NCI-H2081 (cell line): Measurements from ENCODE around the gene LCNL1.
"Not testable (repeated sequence)": the region's sequence is repeated elsewhere in the genome, so short reads cannot be mapped to it uniquely, and the experiment has no call there.

ENCODE experiments used
- DNase-seq, 2 experiments: peaks; one replicate each; lab custom pipeline; 2025; lab: John Stamatoyannopoulos, UW

The LCNL1 gene

GRCh38 chr9:136994180-136994887, 11.5 kb downstream of the LCNL1 start:
- DNase-seq = no peak

GRCh38 chr9:136994888-136995230, 12.1 kb downstream of the LCNL1 start:
- DNase-seq = no peak

- no peak for DNase-seq
Measured at GRCh38 chr9:136995362-136995761, 12.6 kb downstream of the LCNL1 start.

GRCh38 chr9:136995772-136996311, 13.0 kb downstream of the LCNL1 start:
- peak in 1 of 2 experiments; percentile 38 for DNase-seq

GRCh38 chr9:136996361-136997292, 13.8 kb downstream of the LCNL1 start, which contains the start of gene CLIC3:
TSS of gene CLIC3 (minus strand) at chr9:136996568. CDS start at chr9:136996543, 25 bp downstream.
- DNase-seq = no peak

DNA sequence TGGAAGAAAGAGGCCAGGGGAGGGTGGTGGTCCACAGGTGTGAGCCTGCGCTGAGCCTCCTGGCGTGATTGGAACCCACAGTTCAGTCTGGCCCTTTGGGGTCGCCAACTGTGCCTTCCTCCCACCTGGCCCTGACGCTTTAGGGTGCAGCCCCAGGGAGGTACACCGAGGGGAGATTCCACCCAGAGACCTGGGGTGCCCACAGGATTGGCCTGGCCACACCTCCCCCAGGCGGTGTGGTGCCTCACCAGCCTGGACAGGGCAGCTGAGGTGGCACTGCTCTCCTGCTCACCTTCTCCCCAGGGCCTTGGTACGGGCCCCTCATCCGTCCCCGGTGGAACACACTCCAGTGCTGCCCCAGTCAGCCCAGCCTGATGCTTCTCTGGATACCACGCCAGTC, 14.6 kb downstream of the LCNL1 start:
- no peak for DNase-seq

DNA sequence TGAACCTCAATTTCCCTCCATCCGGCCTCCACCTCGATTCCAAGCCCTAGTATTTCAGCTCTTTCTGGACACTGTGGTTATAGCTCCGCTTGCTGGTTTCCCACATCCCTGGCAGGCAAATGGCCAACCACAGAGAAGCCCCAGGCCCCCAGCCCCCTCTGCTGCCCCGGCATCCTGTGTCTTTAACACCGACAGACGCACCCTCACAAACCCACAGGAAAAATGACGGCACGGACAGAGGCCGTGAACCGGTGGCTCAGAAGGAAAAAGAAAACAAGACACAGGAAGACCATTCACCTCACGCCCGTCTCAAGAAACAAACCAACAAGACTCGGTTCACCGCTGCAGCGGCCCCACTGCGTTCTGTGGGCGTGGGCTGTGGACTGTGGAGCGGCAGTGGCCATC, 15.0 kb downstream of the LCNL1 start:
- no peak for DNase-seq

- no peak for DNase-seq
Measured at GRCh38 chr9:137000177-137000930, 17.6 kb downstream of the LCNL1 start.

DNA sequence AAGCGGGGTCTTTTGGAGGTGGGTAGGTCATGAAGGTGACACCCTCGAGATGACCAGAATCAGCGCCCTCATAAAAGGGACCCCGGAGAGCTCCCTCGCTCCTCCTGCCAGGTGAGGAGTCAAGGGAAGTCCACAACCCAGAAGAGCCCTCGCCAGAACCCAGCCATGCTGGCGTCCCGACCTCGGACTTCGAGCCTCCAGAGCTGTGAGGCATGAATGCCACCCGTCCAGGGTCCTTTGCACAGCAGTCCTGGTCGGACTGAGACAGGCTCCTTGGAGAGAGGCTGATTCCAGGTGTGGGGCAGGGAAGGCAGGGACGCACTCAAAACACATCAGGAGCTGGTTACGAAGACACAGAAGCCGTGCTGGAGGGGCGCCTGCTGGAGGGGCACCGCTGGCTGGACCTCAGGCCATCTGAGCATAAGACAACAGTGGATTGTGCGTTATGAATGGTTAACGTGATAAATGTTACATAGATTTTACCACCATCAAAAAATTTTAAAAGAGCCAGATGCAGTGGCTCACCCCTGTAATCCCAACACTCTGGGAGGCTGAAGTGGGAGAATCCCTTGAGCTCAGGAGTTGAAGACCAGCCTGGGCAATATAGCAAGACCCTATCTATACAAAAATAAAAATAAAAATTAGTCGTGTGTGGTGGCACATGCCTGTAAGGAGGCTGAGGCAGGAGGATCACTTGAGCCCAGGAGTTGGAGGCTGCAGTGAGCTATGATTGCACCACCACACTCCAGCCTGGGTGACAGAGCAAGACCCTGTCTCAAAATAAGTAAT, 19.3 kb downstream of the LCNL1 start:
- DNase-seq = no peak

GRCh38 chr9:137002646-137003041, 19.9 kb downstream of the LCNL1 start:
- DNase-seq = no peak

DNA sequence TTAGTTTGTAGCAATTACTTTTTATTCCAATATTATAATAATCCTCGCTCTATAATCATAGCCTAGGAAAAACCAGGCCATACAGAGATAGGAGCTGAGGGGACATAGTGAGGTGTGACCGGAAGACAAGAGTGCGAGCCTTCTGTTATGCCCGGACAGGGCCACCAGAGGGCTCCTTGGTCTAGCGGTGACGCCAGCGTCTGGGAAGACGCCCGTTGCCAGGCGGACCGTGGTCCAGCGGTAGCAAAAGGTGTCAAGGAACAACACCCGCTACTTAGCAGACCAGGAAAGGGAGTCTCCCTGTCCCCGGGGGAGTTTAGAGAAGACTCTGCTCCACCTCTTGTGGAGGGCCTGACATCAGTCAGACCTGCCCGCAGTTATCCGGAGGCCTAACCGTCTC, 21.5 kb downstream of the LCNL1 start:
- not testable (repeated sequence) for DNase-seq

- no peak for DNase-seq
Measured at GRCh38 chr9:137006116-137007003, 23.6 kb downstream of the LCNL1 start.

DNA sequence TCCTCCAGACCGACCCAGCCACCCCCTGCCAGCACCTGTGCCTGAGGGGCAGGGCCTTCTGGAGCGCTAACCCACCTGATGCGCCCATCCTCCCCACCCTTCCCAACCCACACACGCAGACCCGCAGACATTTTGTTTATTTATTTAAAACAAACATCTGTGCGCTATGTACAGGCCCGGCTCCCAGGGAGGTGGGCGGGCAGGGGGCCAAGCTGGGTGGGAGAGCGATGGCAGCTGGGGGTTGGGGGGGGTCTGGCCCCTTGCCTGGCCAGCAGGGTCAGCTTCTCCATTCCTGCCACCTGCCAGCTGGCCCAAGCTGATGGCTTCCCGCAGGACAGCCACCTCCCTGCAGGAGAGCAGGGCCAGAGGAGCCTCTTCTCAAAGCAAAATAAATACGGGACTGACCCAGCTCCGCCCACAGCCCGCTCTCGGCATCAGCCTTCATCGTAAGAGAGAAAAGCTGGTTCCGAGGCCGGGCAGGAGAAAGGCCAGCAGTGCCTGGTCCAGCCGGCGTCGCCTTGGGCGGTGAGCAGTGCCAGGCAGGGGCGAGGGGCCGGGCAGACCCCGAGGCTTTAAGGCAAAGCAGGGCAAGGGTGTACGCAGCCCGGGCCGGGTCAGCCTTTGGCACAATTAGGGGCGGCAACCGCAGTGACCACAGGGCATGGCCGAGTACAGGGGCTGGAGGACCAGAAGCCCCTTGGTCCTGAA, 24.5 kb downstream of the LCNL1 start:
- peak; percentile 7 to 39 for DNase-seq

DNA sequence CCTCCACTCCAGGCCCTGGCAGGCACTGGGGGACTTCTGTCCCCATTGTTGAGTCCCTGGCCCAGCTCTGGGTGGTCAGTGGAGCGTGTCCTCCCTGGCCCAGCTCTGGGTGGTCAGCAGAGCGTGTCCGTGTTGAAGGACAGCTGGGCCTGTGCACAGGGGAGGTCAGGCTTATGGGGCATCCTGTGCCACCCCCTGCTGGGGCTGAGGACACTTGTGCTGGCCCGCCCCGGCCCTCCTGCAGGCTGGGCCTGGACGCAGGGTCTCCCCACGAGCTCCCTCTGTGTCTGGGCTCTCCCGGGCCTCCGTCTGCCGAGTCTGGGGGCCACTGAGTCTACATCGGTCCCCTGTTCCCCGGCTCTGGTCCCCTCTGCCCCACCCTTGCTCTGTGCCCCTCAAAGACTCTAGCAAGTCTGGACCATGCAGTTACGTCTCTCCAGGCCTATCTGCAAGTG, 25.1 kb downstream of the LCNL1 start:
- DNase-seq = no peak

DNA sequence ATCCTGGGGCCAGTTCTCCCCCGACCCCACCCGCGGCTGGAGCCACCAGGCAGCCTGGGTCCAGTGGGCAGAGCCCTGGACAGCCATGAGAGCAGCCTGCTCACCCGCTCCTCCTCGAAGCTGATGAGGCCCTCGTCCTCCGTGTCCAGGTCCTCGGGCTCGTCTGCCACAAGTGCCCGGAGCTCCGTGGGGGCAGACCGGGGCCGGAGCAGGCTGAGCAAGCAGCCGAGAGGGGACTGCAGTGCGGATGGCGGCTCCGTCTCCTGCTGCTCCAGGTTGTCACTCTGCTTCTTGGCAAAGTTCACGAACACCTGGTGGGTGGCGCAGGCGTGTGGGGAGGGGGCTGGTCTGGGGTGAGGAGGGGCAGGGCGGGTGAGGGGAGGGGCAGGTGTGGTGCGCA, 25.5 kb downstream of the LCNL1 start:
- DNase-seq = no peak

GRCh38 chr9:137009217-137009616, 26.4 kb downstream of the LCNL1 start:
- no peak for DNase-seq

DNA sequence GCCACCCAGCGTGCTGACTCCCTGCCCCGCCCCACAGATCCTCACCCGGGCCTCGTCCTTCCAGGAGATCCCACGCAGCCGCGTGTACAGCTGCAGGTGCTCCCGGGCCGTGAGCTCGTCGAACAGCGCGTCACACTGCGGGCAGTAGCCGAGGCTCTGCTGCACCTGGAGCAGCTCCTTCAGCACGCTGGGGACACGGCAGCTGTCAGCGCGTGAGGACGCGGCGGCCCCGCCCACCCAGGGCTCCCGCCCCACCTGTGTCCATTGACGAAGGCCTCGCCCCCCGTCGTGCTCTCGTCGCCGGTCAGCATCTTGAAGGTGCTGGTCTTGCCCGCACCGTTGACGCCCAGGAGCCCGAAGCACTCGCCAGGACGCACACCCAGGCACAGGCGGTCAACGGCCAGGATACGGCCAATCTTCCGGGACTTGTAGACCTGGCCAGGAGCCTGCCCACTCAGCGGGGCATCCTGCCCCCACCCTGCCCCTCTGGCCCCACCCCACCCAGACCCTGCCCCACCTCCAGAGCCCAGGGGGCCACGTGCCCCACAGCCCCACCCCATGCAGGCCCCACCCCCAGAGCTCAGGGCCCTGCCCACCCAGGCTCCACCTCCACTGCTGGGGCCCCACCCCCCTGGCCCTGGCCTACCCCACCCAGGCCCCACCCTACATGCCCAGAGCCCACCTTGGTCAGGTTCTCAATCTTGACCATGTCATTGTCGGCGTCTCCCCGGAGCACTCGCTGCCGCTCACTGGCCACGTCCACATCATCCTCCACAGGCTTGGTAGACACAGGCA, 27.3 kb downstream of the LCNL1 start:
- DNase-seq = no peak

DNA sequence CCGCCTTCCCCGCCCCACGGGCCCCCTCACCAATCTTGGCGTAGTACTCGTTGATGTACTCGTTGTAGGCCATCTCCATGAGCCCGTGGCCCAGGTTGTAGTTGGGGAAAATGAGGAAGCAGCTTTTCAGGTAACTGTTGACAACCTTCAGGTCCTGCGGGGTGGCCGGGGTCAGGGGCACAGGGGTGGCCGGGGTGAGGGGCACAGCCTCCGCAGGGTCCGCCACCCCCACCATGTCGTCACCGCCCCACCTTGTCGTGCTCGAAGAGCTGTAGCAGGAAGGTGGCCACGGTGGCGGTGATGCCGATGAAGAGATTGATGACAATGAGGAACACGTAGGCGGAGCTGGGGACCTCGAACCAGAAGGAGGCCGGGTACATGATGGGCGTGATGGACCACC, 28.4 kb downstream of the LCNL1 start:
- DNase-seq = no peak
